HepG2 (cell line): ENCODE results near the gene TMOD2. TPM values are rescaled to one million over a fixed set of nuclear protein-coding genes. Genes with fewer than 3 reads are reported as not detected.

ENCODE experiments used
- ATAC-seq: fragments of 200-7000 bp; cut with Tn5 transposase; 3 replicates; pipeline ENCODE4 v1.9.1; 2020; ENCODE audit warnings: mild to moderate bottlenecking, moderate library complexity
- BruUV-seq: library from RNA; stranded (reverse); fragments of 400-500 nt; replicated peaks from 2 replicates; lab custom pipeline; 2021; lab: Mats Ljungman, UMichigan
- CTCF ChIA-PET: fragments of 300-600 bp; formaldehyde crosslinking; extraction: SDS; loops from one replicate; lab custom pipeline; 2021; ENCODE audit warnings: low total read pairs, inconsistent platforms, low intra/inter-chr PET ratio; lab: Yijun Ruan, JAX
- POLR2A ChIA-PET: fragments of 350-600 bp; sonication (Branson Sonifier 250); formaldehyde crosslinking; loops from one replicate; lab custom pipeline; 2020; ENCODE audit warnings: antibody characterized with exemption, inconsistent platforms; lab: Yijun Ruan, JAX
- DNase-seq: peaks from one replicate; pipeline ENCODE4 v3.0.0-alpha.2; 2015; ENCODE audit warnings: low spot score
- FAIRE-seq: peaks from 3 replicates; lab custom pipeline; 2011; peaks lifted over from hg19 to GRCh38; lab: Jason Lieb, UNC
- H2AFZ ChIP-seq: one replicate; pipeline ENCODE4 v1.6.1; 2011; ENCODE audit warnings: low read length, inconsistent platforms
- H3K27ac ChIP-seq: fragments of 300-600 bp; 3 replicates; pipeline ENCODE4 v1.8.0; 2011; ENCODE audit warnings: mixed run types, mild to moderate bottlenecking, mixed read lengths, low read length, inconsistent platforms; ENCODE audit not compliant: insufficient read depth; ENCODE audit errors: extremely low read length
- H3K27me3 ChIP-seq, 2 experiments: fragments of 200-600 bp in 1 of 2; 2 replicates in 1 of 2; 3 replicates in 1 of 2; pipeline versions ENCODE4 v1.6.0 to v1.8.0; 2011; ENCODE audit warnings: low read length in 2 of 2, mild to moderate bottlenecking in 2 of 2, moderate library complexity in 2 of 2, inconsistent platforms in 1 of 2; ENCODE audit not compliant: insufficient read depth in 2 of 2, control insufficient read depth in 1 of 2
- H3K36me3 ChIP-seq, 2 experiments: fragments of 200-600 bp in 1 of 2; replicated peaks in 1 of 2; 2 replicates in 1 of 2; 3 replicates in 1 of 2; pipeline versions ENCODE4 v1.5.1 to v1.8.0; 2011; ENCODE audit warnings: low read length in 2 of 2, inconsistent platforms in 1 of 2; ENCODE audit not compliant: insufficient read depth in 2 of 2, control insufficient read depth in 1 of 2
- H3K4me1 ChIP-seq: 2 replicates; pipeline ENCODE4 v1.5.1; 2012; ENCODE audit warnings: low read length, inconsistent platforms; ENCODE audit not compliant: insufficient read depth
- H3K4me2 ChIP-seq: 2 replicates; pipeline ENCODE4 v1.6.0; 2011; ENCODE audit warnings: low read depth, low read length, inconsistent platforms
- H3K4me3 ChIP-seq, 3 experiments: fragments of 200-600 bp in 1 of 3; sonication (generic), shearing (Covaris generic) in 1 of 3; replicated peaks in 1 of 3; 2 replicates each; pipeline ENCODE4 v1.5.1; 2011 to 2016; ENCODE audit warnings: low read length in 3 of 3, inconsistent platforms in 2 of 3, low read depth in 2 of 3, mild to moderate bottlenecking in 2 of 3, control low read depth in 1 of 3, mixed read lengths in 1 of 3; ENCODE audit not compliant: insufficient read depth in 1 of 3
- H3K79me2 ChIP-seq: one replicate; pipeline ENCODE4 v1.6.1; 2011; ENCODE audit warnings: low read length, inconsistent platforms; ENCODE audit not compliant: insufficient read depth
- H3K9ac ChIP-seq: 2 replicates; pipeline ENCODE4 v1.6.0; 2011; ENCODE audit warnings: mild to moderate bottlenecking, low read depth, low read length, inconsistent platforms; ENCODE audit not compliant: insufficient read depth
- H3K9me3 ChIP-seq: 2 replicates; pipeline ENCODE4 v1.5.1; 2012; ENCODE audit warnings: mild to moderate bottlenecking, low read length
- H4K20me1 ChIP-seq: 2 replicates; pipeline ENCODE4 v1.6.0; 2011; ENCODE audit warnings: inconsistent platforms, mild to moderate bottlenecking, low read length, moderate library complexity; ENCODE audit not compliant: insufficient read depth
- BORCS8-MEF2B ChIP-seq: sonication (generic); formaldehyde crosslinking; IDR thresholded peaks from 2 replicates; pipeline ENCODE4 v1.8.0; 2022; ENCODE audit warnings: mild to moderate bottlenecking, missing genetic modification reagents
- DMAP1 ChIP-seq: IDR thresholded peaks from 2 replicates; pipeline ENCODE4 v1.6.1; 2016
- MTF1 ChIP-seq: sonication (generic); formaldehyde crosslinking; IDR thresholded peaks from 2 replicates; pipeline ENCODE4 v1.5.0; 2020; ENCODE audit warnings: missing genetic modification reagents
- MZF1 ChIP-seq: sonication (generic); formaldehyde crosslinking; IDR thresholded peaks from 2 replicates; pipeline ENCODE4 v1.8.1; 2023; ENCODE audit warnings: mild to moderate bottlenecking, missing genetic modification reagents, borderline replicate concordance
- NONO ChIP-seq, 2 experiments: fragments of 450-650 bp in 1 of 2; sonication (generic) in 1 of 2; formaldehyde crosslinking in 1 of 2; IDR thresholded peaks in 1 of 2; conservative IDR thresholded peaks in 1 of 2; 2 replicates each; pipeline versions ENCODE4 v1.6.1 to v1.8.0; 2017 to 2022; ENCODE audit warnings: mild to moderate bottlenecking in 1 of 2, missing genetic modification reagents in 1 of 2, moderate library complexity in 1 of 2
- PHB2 ChIP-seq: fragments of 450-650 bp; IDR thresholded peaks from 2 replicates; pipeline ENCODE4 v1.6.1; 2018; ENCODE audit not compliant: partially characterized antibody
- PRMT3 ChIP-seq: sonication (generic); formaldehyde crosslinking; IDR thresholded peaks from 2 replicates; pipeline ENCODE4 v1.8.1; 2022; ENCODE audit warnings: low read depth, mild to moderate bottlenecking, moderate library complexity, missing genetic modification reagents, borderline replicate concordance
- RORA ChIP-seq: sonication (generic); formaldehyde crosslinking; IDR thresholded peaks from 2 replicates; pipeline ENCODE4 v1.5.0; 2020; ENCODE audit warnings: mild to moderate bottlenecking, missing genetic modification reagents, moderate library complexity
- SIX4 ChIP-seq: sonication (generic); formaldehyde crosslinking; IDR thresholded peaks from 2 replicates; pipeline ENCODE4 v1.4.0; 2020; ENCODE audit warnings: missing genetic modification reagents
- SNRNP70 ChIP-seq: fragments of 200-400 bp; formaldehyde crosslinking; IDR thresholded peaks from 2 replicates; pipeline ENCODE4 v1.6.1; 2017; ENCODE audit warnings: mild to moderate bottlenecking, low read depth, low read length, moderate library complexity
- TCF7 ChIP-seq: sonication (generic); IDR thresholded peaks from 2 replicates; pipeline ENCODE4 v1.6.1; 2016; ENCODE audit warnings: antibody characterized with exemption, low read depth
- WIZ ChIP-seq: sonication (generic); formaldehyde crosslinking; IDR thresholded peaks from 2 replicates; pipeline ENCODE4 v1.5.1; 2020; ENCODE audit warnings: mild to moderate bottlenecking, missing genetic modification reagents
- ZBTB38 ChIP-seq: sonication (generic); formaldehyde crosslinking; IDR thresholded peaks from 2 replicates; pipeline ENCODE4 v1.5.1; 2020; ENCODE audit warnings: mild to moderate bottlenecking, missing genetic modification reagents
- ZFP36L2 ChIP-seq: sonication (generic); formaldehyde crosslinking; IDR thresholded peaks from 2 replicates; pipeline ENCODE4 v1.4.0; 2020; ENCODE audit warnings: missing genetic modification reagents
- ZFYVE20 ChIP-seq: sonication (generic); formaldehyde crosslinking; IDR thresholded peaks from 2 replicates; pipeline ENCODE4 v1.8.0; 2023; ENCODE audit warnings: low read depth, mild to moderate bottlenecking, moderate library complexity, missing genetic modification reagents, borderline replicate concordance
- ZNF234 ChIP-seq: sonication (generic); formaldehyde crosslinking; conservative IDR thresholded peaks from 2 replicates; pipeline ENCODE4 v1.5.1; 2020; ENCODE audit warnings: mild to moderate bottlenecking, missing genetic modification reagents
- ZNF354B ChIP-seq: sonication (generic); formaldehyde crosslinking; IDR thresholded peaks from 2 replicates; pipeline ENCODE4 v1.8.0; 2022; ENCODE audit warnings: mild to moderate bottlenecking, missing genetic modification reagents
- ZNF615 ChIP-seq: sonication (generic); formaldehyde crosslinking; IDR thresholded peaks from 2 replicates; pipeline ENCODE4 v1.5.0; 2020; ENCODE audit warnings: mild to moderate bottlenecking, missing genetic modification reagents, borderline replicate concordance
- ZSCAN31 ChIP-seq: sonication (generic); formaldehyde crosslinking; IDR thresholded peaks from 2 replicates; pipeline ENCODE4 v1.5.0; 2020; ENCODE audit warnings: low read depth, mild to moderate bottlenecking, missing genetic modification reagents
- WGBS: methylation state at CpG from one replicate; pipeline ENCODE4 v1.1.6; 2017; ENCODE audit warnings: low lambda C conversion rate; 5-methylcytosine and 5-hydroxymethylcytosine counted together
- in situ Hi-C: cut with HindIII; loops from 2 replicates; pipeline ENCODE4 v1.10.0; 2017; ENCODE audit warnings: low pct_unique_long_range_greater_than_20kb; ENCODE audit not compliant: extremely low pct_ligation_motif_present
- intact Hi-C: fragments of 100-400 bp; cut with micrococcal nuclease; formaldehyde crosslinking; loops from one replicate; pipeline ENCODE4 v1.10.0; 2022; ENCODE audit not compliant: unreplicated experiment
- polyA plus RNA-seq, 8 experiments: library from polyadenylated mRNA; depleted of rRNA in 3 of 8; stranded (reverse) in 7 of 8; unstranded in 1 of 8; fragments of >200 nt; fragmentation: Illumina TruSeq in 4 of 8; extraction: Trizol in 4 of 8; gene quantifications; 2 replicates each; pipeline versions ENCODE4 v1.2.1 to v1.2.3, GENCODE V29; 2011 to 2016; ENCODE audit warnings: low read depth in 4 of 8, missing spikeins in 1 of 8, mixed read lengths in 1 of 8; ENCODE audit not compliant: insufficient read depth in 1 of 8
- total RNA-seq, 5 experiments: library from RNA; depleted of rRNA; stranded (reverse); fragments of >200 nt; fragmentation: Illumina TruSeq; extraction: Trizol; gene quantifications; 2 replicates each; pipeline ENCODE4 v1.2.3, GENCODE V29; 2016; ENCODE audit warnings: low read depth in 1 of 5
- TF ChIP-seq, protein P1 (sequence below): sonication (generic); formaldehyde crosslinking; IDR thresholded peaks from 2 replicates; pipeline ENCODE4 v1.8.1; 2023; ENCODE audit warnings: mild to moderate bottlenecking, moderate library complexity, missing genetic modification reagents
- TF ChIP-seq, protein P2 (sequence below): IDR thresholded peaks from 2 replicates; pipeline ENCODE4 v1.6.1; 2016; ENCODE audit warnings: missing compliant biosample characterization, missing genetic modification reagents, borderline replicate concordance
- TF ChIP-seq, protein P3 (sequence below): sonication (generic); formaldehyde crosslinking; IDR thresholded peaks from 2 replicates; pipeline ENCODE4 v1.5.1; 2020; ENCODE audit warnings: mild to moderate bottlenecking, missing genetic modification reagents, borderline replicate concordance

The TMOD2 gene
- total and polyA plus RNA-seq, 2 of the 13 experiments (the other 11 are each of a cell fraction or from before 2014, with no cell fraction given) = 0.01 to 0.02 TPM

DNA sequence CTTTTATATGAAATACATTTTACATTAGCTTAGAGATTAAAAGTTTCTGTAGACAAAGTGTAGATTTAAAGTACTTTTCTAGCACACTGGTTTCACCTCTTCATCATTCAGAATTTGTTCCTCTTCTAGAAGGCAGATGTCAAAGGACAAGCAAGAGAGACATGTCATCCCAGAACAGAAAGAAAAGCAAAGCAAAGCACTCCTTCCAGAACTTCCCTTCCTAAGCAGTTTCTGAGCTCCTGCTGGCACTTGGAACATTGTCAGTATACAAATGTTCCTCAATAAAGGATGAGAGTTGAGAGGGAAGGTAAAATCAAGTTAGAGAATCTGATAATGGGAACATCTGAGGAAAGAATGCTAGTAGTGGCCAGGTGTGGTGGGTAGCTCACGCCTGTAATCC, 104.2 kb downstream of the TMOD2 start (continued):
- TF ChIP-seq MZF1 (CRISPR knock-in tag) (no peak), ZNF615 (CRISPR knock-in tag) (no peak), PRMT3 (CRISPR knock-in tag) (no peak), SIX4 (CRISPR knock-in tag) (no peak), ZFYVE20 (CRISPR knock-in tag) (no peak)
- TF ChIP-seq, protein P1, sequence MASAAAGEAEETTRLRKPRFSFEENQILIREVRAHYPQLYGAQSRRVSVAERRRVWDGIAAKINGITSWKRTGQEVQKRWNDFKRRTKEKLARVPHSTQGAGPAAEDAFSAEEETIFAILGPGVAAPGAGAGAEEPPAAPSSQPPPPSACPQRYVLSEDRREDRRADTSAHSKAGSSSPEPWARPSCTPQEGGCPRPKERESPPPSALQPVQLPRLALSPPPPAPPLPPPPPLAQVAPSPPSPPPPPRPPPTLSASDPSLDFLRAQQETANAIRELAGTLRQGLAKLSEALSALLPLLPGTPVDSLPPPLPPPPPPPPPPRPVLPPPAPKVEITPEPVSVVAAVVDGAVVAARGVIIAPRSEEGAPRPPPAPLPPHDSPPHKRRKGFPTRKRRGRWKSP (CRISPR knock-in tag) = no peak

DNA sequence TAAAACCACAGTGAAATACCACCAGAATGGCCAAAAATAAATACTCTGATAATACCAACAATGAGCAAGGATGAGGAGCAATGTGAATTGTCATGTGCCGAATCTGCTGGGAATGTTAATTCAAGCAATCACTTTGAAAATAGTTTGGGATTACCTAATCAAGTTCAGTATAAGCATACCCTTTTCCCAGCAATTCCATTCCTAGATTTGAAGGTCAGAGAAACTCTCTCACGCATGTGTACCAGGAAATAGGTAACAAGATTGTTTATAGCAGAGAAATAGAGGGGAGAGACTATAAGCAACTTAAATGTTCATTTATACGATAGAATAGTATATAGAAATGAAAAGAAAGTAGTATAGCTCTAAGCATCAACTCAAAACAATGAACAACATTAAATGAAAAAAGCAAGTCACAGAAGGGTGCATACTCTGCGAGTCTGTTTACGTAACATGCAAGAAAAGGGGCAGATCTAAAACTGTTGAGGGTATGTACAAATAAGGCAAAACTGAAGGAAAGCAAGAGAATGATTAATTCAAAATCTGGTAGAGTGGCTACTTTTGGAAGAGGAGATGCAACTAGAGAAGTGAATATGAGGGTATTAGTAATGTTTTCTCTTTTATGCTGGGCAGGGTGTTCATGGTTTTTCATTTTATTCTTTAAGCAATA, 105.5 kb downstream of the TMOD2 start:
- BruUV-seq = no TSS peak
- Histone ChIP-seq H2AFZ (no peak overlapping the region), H3K79me2 (peaks cover 32% of the 10 kb centered on the region), H3K4me2 (no peak overlapping the region), H3K9me3 (no peaks in the 10 kb centered on the region), H3K36me3 (no peaks in the 10 kb centered on the region; a peak in 1 of 5 replicates), H4K20me1 (peaks cover 6% of the 10 kb centered on the region), H3K9ac (no peak overlapping the region), H3K4me1 (peaks cover 33% of the 10 kb centered on the region), H3K4me3 (no peak overlapping the region), H3K27me3 (no peaks in the 10 kb centered on the region), H3K27ac (no peak overlapping the region)
- ATAC-seq (no peak), FAIRE-seq (no peak), DNase-seq (no peak)
- intact Hi-C loops = no loop called here
- CTCF ChIA-PET = no interaction called here
- in situ Hi-C loops = no loop called here
- 89% methylated on average over 5 of the region's 5 CpGs for WGBS
- POLR2A ChIA-PET = no interaction called here
- TF ChIP-seq ZSCAN31 = no peak
- no peak for TF ChIP-seq WIZ (CRISPR knock-in tag)
- TF ChIP-seq PHB2 = no peak
- TF ChIP-seq ZFP36L2 = no peak
- TF ChIP-seq, protein P2, sequence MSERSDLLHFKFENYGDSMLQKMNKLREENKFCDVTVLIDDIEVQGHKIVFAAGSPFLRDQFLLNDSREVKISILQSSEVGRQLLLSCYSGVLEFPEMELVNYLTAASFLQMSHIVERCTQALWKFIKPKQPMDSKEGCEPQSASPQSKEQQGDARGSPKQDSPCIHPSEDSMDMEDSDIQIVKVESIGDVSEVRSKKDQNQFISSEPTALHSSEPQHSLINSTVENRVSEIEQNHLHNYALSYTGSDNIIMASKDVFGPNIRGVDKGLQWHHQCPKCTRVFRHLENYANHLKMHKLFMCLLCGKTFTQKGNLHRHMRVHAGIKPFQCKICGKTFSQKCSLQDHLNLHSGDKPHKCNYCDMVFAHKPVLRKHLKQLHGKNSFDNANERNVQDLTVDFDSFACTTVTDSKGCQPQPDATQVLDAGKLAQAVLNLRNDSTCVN (CRISPR knock-in tag) = no peak
- no peak for TF ChIP-seq NONO (IDR thresholded peaks at IDR 0.05)
- TF ChIP-seq NONO (CRISPR knock-in tag; conservative IDR thresholded peaks at IDR 0.05) = no peak
- TF ChIP-seq DMAP1 (CRISPR knock-in tag) = no peak
- TF ChIP-seq, protein P3, sequence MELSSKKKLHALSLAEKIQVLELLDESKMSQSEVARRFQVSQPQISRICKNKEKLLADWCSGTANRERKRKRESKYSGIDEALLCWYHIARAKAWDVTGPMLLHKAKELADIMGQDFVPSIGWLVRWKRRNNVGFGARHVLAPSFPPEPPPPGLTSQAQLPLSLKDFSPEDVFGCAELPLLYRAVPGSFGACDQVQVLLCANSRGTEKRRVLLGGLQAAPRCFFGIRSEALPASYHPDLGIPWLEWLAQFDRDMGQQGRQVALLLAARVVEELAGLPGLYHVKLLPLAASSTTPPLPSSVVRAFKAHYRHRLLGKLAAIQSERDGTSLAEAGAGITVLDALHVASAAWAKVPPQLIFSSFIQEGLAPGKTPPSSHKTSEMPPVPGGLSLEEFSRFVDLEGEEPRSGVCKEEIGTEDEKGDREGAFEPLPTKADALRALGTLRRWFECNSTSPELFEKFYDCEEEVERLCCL (CRISPR knock-in tag) = no peak
- TF ChIP-seq RORA (CRISPR knock-in tag) = no peak
- no peak for TF ChIP-seq BORCS8-MEF2B (CRISPR knock-in tag)
- TF ChIP-seq SNRNP70 = no peak
- no peak for TF ChIP-seq TCF7
- TF ChIP-seq ZNF234 (CRISPR knock-in tag) = no peak
- no peak for TF ChIP-seq MTF1 (CRISPR knock-in tag)
- TF ChIP-seq ZNF354B = no peak
- TF ChIP-seq ZBTB38 (CRISPR knock-in tag) = no peak
